H1 (cell line): ENCODE data around the gene SLC13A3. TPM values are rescaled to one million over a fixed set of nuclear protein-coding genes. Genes with fewer than 3 reads are reported as not detected.

Source experiments
- CTCF ChIA-PET: fragments of 300-600 bp; sonication (Branson Sonifier 250); formaldehyde crosslinking; loops from one replicate; lab custom pipeline; 2021; ENCODE audit not compliant: partially characterized antibody; lab: Charles Lee
- POLR2A ChIA-PET: fragments of 300-600 bp; sonication (Branson Sonifier 250); formaldehyde crosslinking; loops from one replicate; lab custom pipeline; 2021; ENCODE audit warnings: inconsistent platforms; ENCODE audit not compliant: partially characterized antibody; lab: Charles Lee
- DNase-seq, 2 experiments: peaks; one replicate each; pipeline versions ENCODE4 v3.0.0 to v3.0.0-alpha.2; 2010 to 2022; ENCODE audit warnings: low spot score in 2 of 2, low read depth in 1 of 2, mixed read lengths in 1 of 2
- FAIRE-seq: peaks from 2 replicates; lab custom pipeline; 2011; peaks lifted over from hg19 to GRCh38; lab: Jason Lieb, UNC
- H2AFZ ChIP-seq: 2 replicates; pipeline ENCODE4 v1.8.1; 2012; ENCODE audit warnings: low read length, inconsistent platforms
- H2AK5ac ChIP-seq: 2 replicates; pipeline ENCODE4 v1.6.1; 2013; ENCODE audit warnings: low read depth, low read length
- H2BK120ac ChIP-seq: replicated peaks from 2 replicates; pipeline ENCODE3; 2013; ENCODE audit warnings: low read depth, low read length, inconsistent platforms
- H2BK12ac ChIP-seq: 2 replicates; pipeline ENCODE4 v1.6.1; 2013; ENCODE audit warnings: low read depth, low read length
- H2BK15ac ChIP-seq: 2 replicates; pipeline ENCODE4 v1.6.1; 2013; ENCODE audit warnings: low read length
- H2BK20ac ChIP-seq: 2 replicates; pipeline ENCODE4 v1.6.1; 2013; ENCODE audit warnings: low read length
- H2BK5ac ChIP-seq: 2 replicates; pipeline ENCODE4 v1.6.1; 2013; ENCODE audit warnings: low read depth, low read length
- H3K14ac ChIP-seq: 2 replicates; pipeline ENCODE4 v1.6.1; 2013; ENCODE audit warnings: inconsistent platforms; ENCODE audit not compliant: insufficient read length
- H3K18ac ChIP-seq: 2 replicates; pipeline ENCODE4 v1.6.1; 2013; ENCODE audit warnings: low read length; ENCODE audit errors: extremely low read depth
- H3K23ac ChIP-seq: 2 replicates; pipeline ENCODE4 v1.6.1; 2013; ENCODE audit warnings: inconsistent platforms; ENCODE audit not compliant: insufficient read length
- H3K23me2 ChIP-seq: 2 replicates; pipeline ENCODE4 v1.6.1; 2013; ENCODE audit warnings: low read depth, low read length
- H3K27ac ChIP-seq: 2 replicates; pipeline ENCODE4 v1.6.1; 2011; ENCODE audit warnings: low read depth, low read length, inconsistent platforms
- H3K27me3 ChIP-seq, 4 experiments: replicated peaks in 1 of 4; 1 replicate in 1 of 4; 2 replicates in 3 of 4; pipeline versions ENCODE4 v1.6.1 to v1.8.1; 2011 to 2013; ENCODE audit warnings: low read length in 3 of 4, mild to moderate bottlenecking in 3 of 4, inconsistent platforms in 2 of 4, mixed read lengths in 2 of 4, moderate library complexity in 1 of 4; ENCODE audit not compliant: control insufficient read depth in 3 of 4, insufficient read depth in 3 of 4; ENCODE audit errors: extremely low read depth in 1 of 4
- H3K36me3 ChIP-seq, 4 experiments: 2 replicates each; pipeline versions ENCODE4 v1.6.1 to v1.8.1; 2011 to 2013; ENCODE audit warnings: mild to moderate bottlenecking in 4 of 4, low read length in 3 of 4, moderate library complexity in 2 of 4, control low read depth in 1 of 4, inconsistent platforms in 1 of 4; ENCODE audit not compliant: insufficient read depth in 4 of 4, control insufficient read depth in 2 of 4
- H3K4ac ChIP-seq: replicated peaks from 2 replicates; pipeline ENCODE3; 2013; ENCODE audit warnings: low read length, low read depth, mixed read lengths, inconsistent platforms; ENCODE audit not compliant: insufficient read length
- H3K4me1 ChIP-seq, 4 experiments: replicated peaks in 1 of 4; 1 replicate in 1 of 4; 2 replicates in 3 of 4; pipeline versions ENCODE4 v1.6.1 to v1.8.1; 2011 to 2013; ENCODE audit warnings: low read length in 3 of 4, inconsistent platforms in 2 of 4, mixed read lengths in 1 of 4; ENCODE audit not compliant: insufficient read depth in 4 of 4, control insufficient read depth in 3 of 4
- H3K4me2 ChIP-seq, 2 experiments: 2 replicates each; pipeline versions ENCODE4 v1.6.1 to v1.8.1; 2011 to 2013; ENCODE audit warnings: low read depth in 2 of 2, low read length in 2 of 2, control low read depth in 1 of 2, inconsistent platforms in 1 of 2, mild to moderate bottlenecking in 1 of 2; ENCODE audit not compliant: insufficient read depth in 1 of 2
- H3K4me3 ChIP-seq, 4 experiments: fragments of 200-600, 300-600 bp in 1 of 4; sonication (generic), shearing (Covaris generic), sonication (Bioruptor Twin) in 1 of 4; 2 replicates each; pipeline versions ENCODE4 v1.5.1 to v1.8.1; 2011 to 2016; ENCODE audit warnings: low read length in 4 of 4, low read depth in 3 of 4, control low read depth in 2 of 4, inconsistent platforms in 2 of 4, mild to moderate bottlenecking in 2 of 4, mixed read lengths in 1 of 4, moderate library complexity in 1 of 4; ENCODE audit not compliant: insufficient read depth in 2 of 4; ENCODE audit errors: extremely low read depth in 1 of 4
- H3K56ac ChIP-seq: replicated peaks from 2 replicates; pipeline ENCODE3; 2013; ENCODE audit warnings: low read depth, mild to moderate bottlenecking, mixed read lengths, low read length, inconsistent platforms; ENCODE audit not compliant: insufficient read length
- H3K79me1 ChIP-seq: 2 replicates; pipeline ENCODE4 v1.6.1; 2013; ENCODE audit warnings: low read depth, low read length, control low read depth
- H3K79me2 ChIP-seq, 2 experiments: 2 replicates each; pipeline versions ENCODE4 v1.6.1 to v1.8.1; 2012 to 2013; ENCODE audit warnings: low read length in 2 of 2, mild to moderate bottlenecking in 2 of 2, inconsistent platforms in 1 of 2; ENCODE audit not compliant: insufficient read depth in 2 of 2, control insufficient read depth in 1 of 2
- H3K9ac ChIP-seq, 4 experiments: replicated peaks in 1 of 4; 1 replicate in 1 of 4; 2 replicates in 3 of 4; pipeline versions ENCODE4 v1.6.1 to v1.8.1; 2011 to 2013; ENCODE audit warnings: low read depth in 3 of 4, low read length in 3 of 4, control low read depth in 2 of 4, mild to moderate bottlenecking in 2 of 4, moderate library complexity in 2 of 4, inconsistent platforms in 1 of 4; ENCODE audit errors: extremely low read depth in 1 of 4
- H3K9me3 ChIP-seq, 2 experiments: 2 replicates each; pipeline versions ENCODE4 v1.6.1 to v1.8.1; 2012 to 2013; ENCODE audit warnings: mild to moderate bottlenecking in 2 of 2, moderate library complexity in 2 of 2, control low read depth in 1 of 2, inconsistent platforms in 1 of 2, low read depth in 1 of 2, low read length in 1 of 2, mixed read lengths in 1 of 2; ENCODE audit not compliant: insufficient read depth in 2 of 2
- H4K20me1 ChIP-seq, 2 experiments: replicated peaks in 1 of 2; 2 replicates each; pipeline versions ENCODE3 to v1.8.1; 2011 to 2013; ENCODE audit warnings: inconsistent platforms in 2 of 2, low read length in 2 of 2, mild to moderate bottlenecking in 1 of 2; ENCODE audit not compliant: insufficient read depth in 2 of 2, control insufficient read depth in 1 of 2
- H4K5ac ChIP-seq: 2 replicates; pipeline ENCODE4 v1.6.1; 2013; ENCODE audit warnings: low read length, low read depth, mixed read lengths, inconsistent platforms; ENCODE audit not compliant: insufficient read length
- H4K8ac ChIP-seq: 2 replicates; pipeline ENCODE4 v1.8.0; 2013; ENCODE audit warnings: mild to moderate bottlenecking, moderate library complexity, low read length, inconsistent platforms; ENCODE audit not compliant: insufficient read depth; ENCODE audit errors: extremely low read depth
- H4K91ac ChIP-seq: replicated peaks from 2 replicates; pipeline ENCODE3; 2013; ENCODE audit warnings: low read length, mixed read lengths, inconsistent platforms; ENCODE audit not compliant: insufficient read length
- HDAC2 ChIP-seq, 2 experiments: fragments of 300-600 bp in 1 of 2; sonication (generic) in 1 of 2; IDR thresholded peaks; 2 replicates each; pipeline ENCODE4 v1.6.1; 2011 to 2012; ENCODE audit warnings: low read depth in 2 of 2, low read length in 2 of 2, mild to moderate bottlenecking in 2 of 2, moderate library complexity in 2 of 2, borderline replicate concordance in 1 of 2, inconsistent platforms in 1 of 2
- KDM1A ChIP-seq: fragments of 200-600, 300-600 bp; sonication (generic); IDR thresholded peaks from 2 replicates; pipeline ENCODE4 v1.7.1; 2016; ENCODE audit warnings: mild to moderate bottlenecking, low read length, borderline replicate concordance
- SP4 ChIP-seq: IDR thresholded peaks from 2 replicates; pipeline ENCODE4 v1.6.1; 2012; ENCODE audit warnings: low read length, inconsistent platforms
- WGBS, 2 experiments: shearing (Covaris generic) in 1 of 2; methylation state at CpG; one replicate each; pipeline versions ENCODE4 v1.1.6 to v1.1.7; 2013 to 2015; ENCODE audit warnings: low lambda C conversion rate in 2 of 2, mixed read lengths in 2 of 2, inconsistent platforms in 1 of 2, low coverage in 1 of 2, missing lambda C conversion rate in 1 of 2; ENCODE audit not compliant: insufficient replicate concordance in 2 of 2, insufficient coverage in 1 of 2, insufficient read length in 1 of 2; ENCODE audit errors: extremely low coverage in 1 of 2, missing lambda C conversion rate in 1 of 2; 5-methylcytosine and 5-hydroxymethylcytosine counted together
- polyA plus RNA-seq, 7 experiments: library from polyadenylated mRNA; depleted of rRNA in 3 of 7; stranded (reverse) in 5 of 7; unstranded in 2 of 7; fragments of >200 nt in 5 of 7; fragments of 200-250 nt in 2 of 7; gene quantifications; 1 replicate in 5 of 7; 2 replicates in 1 of 7; 4 replicates in 1 of 7; pipeline versions ENCODE4 v1.2.1 to v1.2.3, GENCODE V29; 2011 to 2013; ENCODE audit warnings: missing spikeins in 2 of 7, mixed read lengths in 2 of 7
- total RNA-seq: library from RNA; stranded (reverse); fragmentation: NEBNext Ultra II Directional; extraction: Animal tissue kit (Norgen Biotek cat#: 25700); gene quantifications from 2 replicates; pipeline ENCODE4 v1.2.1, GENCODE V29; 2021

SLC13A3 gene
- total and polyA plus RNA-seq, 2 of the 8 experiments (the other 6 are each of a cell fraction or from before 2014, with no cell fraction given), result 9.4 to 12.6 TPM

- no peak overlapping the region for H2BK5ac ChIP-seq
- no peak overlapping the region for H3K23ac ChIP-seq
- no peak overlapping the region for H3K4ac ChIP-seq
- no peak overlapping the region for H3K4me2 ChIP-seq
- H2AFZ ChIP-seq, result no peak overlapping the region
- TF ChIP-seq SP4 (no peak), KDM1A (peak; percentile 80), HDAC2 (IDR thresholded peaks at IDR 0.05; ENCODE audit: borderline replicate concordance in 1 of 2, low read depth in 2 of 2, low read length in 2 of 2) (0 out of 4 replicates have a peak, but pooled peaks of 1 of the 2 experiments have one; percentile 56)
- no peaks in the 10 kb centered on the region for H3K9me3 ChIP-seq
- H3K27me3 ChIP-seq, result no peaks in the 10 kb centered on the region
- H2AK5ac ChIP-seq, result no peak overlapping the region
- H3K56ac ChIP-seq, result no peak overlapping the region
- H4K8ac ChIP-seq, result peak overlapping the region; percentile 60; the same call in 1 of the 2 replicates
- H3K36me3 ChIP-seq, result no peaks in the 10 kb centered on the region
- ChIA-PET POLR2A (interaction anchor here (1.4 kb wide), 1 partner anchor 42 kb away, joined by 5 read pairs; no protein-coding TSS in a partner anchor), CTCF (interaction anchor here (1.2 to 1.6 kb wide), 4 partner anchors 9 to 118 kb away, joined by 3 to 5 read pairs (median 3); no protein-coding TSS in a partner anchor)
- peak overlapping the region; percentile 61 for H4K91ac ChIP-seq
- H3K18ac ChIP-seq, result no peak overlapping the region
- H2BK20ac ChIP-seq, result no peak overlapping the region; the same call in 1 of the 2 replicates
- DNase-seq, result no peak
- no peak overlapping the region for H2BK12ac ChIP-seq
- no peaks in the 10 kb centered on the region for H3K23me2 ChIP-seq
- 0 out of 2 replicates have a peak overlapping the region, but pooled peaks have one; percentile 16 for H2BK15ac ChIP-seq
- H3K79me1 ChIP-seq, result no peaks in the 10 kb centered on the region
- H4K20me1 ChIP-seq, result no peaks in the 10 kb centered on the region
- H3K9ac ChIP-seq, result no peak overlapping the region
- H3K4me1 ChIP-seq, result peaks cover 0 to 4% (median under 1%) of the 10 kb centered on the region in 4 experiments; a peak in 2 of 7 replicates
- no peak overlapping the region for H4K5ac ChIP-seq
- no peak overlapping the region for H2BK120ac ChIP-seq
- 84% methylated on average over 14 of the region's 14 CpGs; no CpG with 5 or more reads in 1 of the 2 experiments for WGBS, 2 experiments
- no peak overlapping the region for H3K4me3 ChIP-seq
- no peak overlapping the region for H3K14ac ChIP-seq
- H3K79me2 ChIP-seq, result no peaks in the 10 kb centered on the region
- FAIRE-seq, result no peak
- no peak overlapping the region for H3K27ac ChIP-seq
These were observed 10.5 kb downstream of the SLC13A3 start for GRCh38 chr20:46640536-46641311.
